Activated naive CD4-positive, alpha-beta T cell treated with anti-CD3 and anti-CD28 coated beads, Interleukin-2, amount 50 U/mL, for 72 hours (primary cell): ENCODE measurements around the gene RRP8. TPM values are rescaled to one million over a fixed set of nuclear protein-coding genes. Genes with fewer than 3 reads are reported as not detected.
A peak's percentile ranks its signal among the peaks of the same experiment; 100 is the strongest.

Experiments
- ATAC-seq, 2 donors: fragments of 150-1000 bp; cut with Tn5 transposase; 2 replicates each; pipeline ENCODE4 v1.10.0; 2021; ENCODE audit warnings: mild to moderate bottlenecking in 2 of 2, moderate library complexity in 2 of 2
- DNase-seq, 2 donors: peaks; one replicate each; pipeline ENCODE4 v3.0.0; 2021 to 2022; ENCODE audit warnings: low spot score in 2 of 2
- H3K27ac Mint-ChIP-seq, 2 donors: one replicate each; pipeline ENCODE4 v1.8.0; 2022; ENCODE audit warnings: mild to moderate bottlenecking in 2 of 2, mixed read lengths in 2 of 2
- H3K36me3 Mint-ChIP-seq, 2 donors: one replicate each; pipeline ENCODE4 v1.8.0; 2022; ENCODE audit warnings: mixed read lengths in 2 of 2
- H3K9me3 Mint-ChIP-seq, 2 donors: one replicate each; pipeline ENCODE4 v1.8.0; 2022; ENCODE audit warnings: mixed read lengths in 2 of 2
- total RNA-seq, 2 donors: library from RNA; stranded (reverse); gene quantifications; one replicate each; pipeline ENCODE4 v1.2.3, GENCODE V29; 2022

Gene RRP8
- total RNA-seq, 2 donors from 2014 or later = 24.9 to 38.3 TPM

DNA sequence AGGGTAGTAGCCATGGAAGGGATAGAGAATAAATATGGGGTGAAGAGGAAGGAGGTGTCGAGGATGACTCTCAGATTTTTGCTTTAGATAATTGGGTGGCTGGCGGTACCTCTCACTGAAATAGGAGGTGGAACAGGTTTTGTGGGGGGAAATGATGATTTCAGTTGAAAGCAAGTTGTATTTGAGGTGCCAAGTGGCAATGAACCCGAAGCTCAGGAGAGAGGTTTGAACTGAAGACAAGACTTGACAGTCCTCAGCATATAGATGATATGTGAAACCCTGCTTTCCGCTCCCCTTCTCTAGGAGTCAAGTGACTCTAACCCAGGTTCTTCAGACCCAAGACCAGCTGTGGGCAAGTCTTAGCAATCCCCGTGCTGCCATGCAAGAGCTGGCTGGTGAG lies 33.7 kb downstream of the RRP8 start:
- no peaks in the 10 kb centered on the region for H3K9me3 Mint-ChIP-seq
- DNase-seq (no peak), ATAC-seq (no peak)
- peaks cover 0 to 9% of the 10 kb centered on the region in 2 donors for H3K36me3 Mint-ChIP-seq
- H3K27ac Mint-ChIP-seq = peak overlapping the region in 1 of 2 donors; percentile 18

GRCh38 chr11:6568191-6568918 lies 35.1 kb downstream of the RRP8 start:
- Mint-ChIP-seq H3K27ac (no peak overlapping the region), H3K36me3 (peaks cover 0 to 9% of the 10 kb centered on the region in 2 donors), H3K9me3 (no peaks in the 10 kb centered on the region)
- ATAC-seq (no peak), DNase-seq (no peak)

- ATAC-seq (no peak), DNase-seq (no peak)
- H3K27ac Mint-ChIP-seq = no peak overlapping the region
- no peaks in the 10 kb centered on the region for H3K9me3 Mint-ChIP-seq
- H3K36me3 Mint-ChIP-seq = peaks cover 0 to 9% of the 10 kb centered on the region in 2 donors
These were observed 36.1 kb downstream of the RRP8 start for GRCh38 chr11:6567371-6567745.

GRCh38 chr11:6566704-6567370 lies 36.6 kb downstream of the RRP8 start:
- Mint-ChIP-seq H3K27ac (no peak overlapping the region), H3K9me3 (no peaks in the 10 kb centered on the region), H3K36me3 (peaks cover 0 to 6% of the 10 kb centered on the region in 2 donors)
- ATAC-seq (no peak), DNase-seq (no peak)

GRCh38 chr11:6565988-6566703 lies 37.3 kb downstream of the RRP8 start:
- DNase-seq (no peak), ATAC-seq (no peak)
- no peaks in the 10 kb centered on the region for H3K9me3 Mint-ChIP-seq
- H3K27ac Mint-ChIP-seq = peak overlapping the region in 1 of 2 donors; percentile 1
- peaks cover 0 to 4% of the 10 kb centered on the region in 2 donors for H3K36me3 Mint-ChIP-seq

DNA sequence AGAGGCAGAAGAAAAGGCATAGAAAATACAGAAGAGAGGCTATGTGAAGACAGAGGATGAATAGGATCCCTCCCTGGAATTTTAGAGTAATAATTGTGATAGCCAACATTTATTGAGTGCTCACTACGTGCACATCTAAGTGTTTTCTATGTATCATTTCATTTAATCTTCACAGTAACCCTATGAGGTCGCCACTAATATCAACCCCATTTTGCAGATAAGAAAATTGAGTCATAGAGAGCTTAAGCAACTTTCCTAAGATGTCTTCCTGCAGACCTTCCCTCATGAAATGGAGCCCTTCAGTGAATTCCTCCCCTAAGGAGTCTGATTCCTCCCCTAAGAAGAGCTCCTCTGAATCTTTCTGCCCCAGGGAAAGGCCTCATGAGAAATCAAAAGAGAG lies 38.1 kb downstream of the RRP8 start:
- Mint-ChIP-seq H3K9me3 (no peaks in the 10 kb centered on the region), H3K36me3 (peaks cover 0 to 4% of the 10 kb centered on the region in 2 donors), H3K27ac (peak overlapping the region; percentile 1 to 31)
- DNase-seq (no peak), ATAC-seq (no peak)

- DNase-seq (no peak), ATAC-seq (no peak)
- H3K27ac Mint-ChIP-seq = no peak overlapping the region
- H3K9me3 Mint-ChIP-seq = no peaks in the 10 kb centered on the region
- H3K36me3 Mint-ChIP-seq = peaks cover 0 to 4% of the 10 kb centered on the region in 2 donors
These were observed 39.7 kb downstream of the RRP8 start for GRCh38 chr11:6563667-6564066.

DNA sequence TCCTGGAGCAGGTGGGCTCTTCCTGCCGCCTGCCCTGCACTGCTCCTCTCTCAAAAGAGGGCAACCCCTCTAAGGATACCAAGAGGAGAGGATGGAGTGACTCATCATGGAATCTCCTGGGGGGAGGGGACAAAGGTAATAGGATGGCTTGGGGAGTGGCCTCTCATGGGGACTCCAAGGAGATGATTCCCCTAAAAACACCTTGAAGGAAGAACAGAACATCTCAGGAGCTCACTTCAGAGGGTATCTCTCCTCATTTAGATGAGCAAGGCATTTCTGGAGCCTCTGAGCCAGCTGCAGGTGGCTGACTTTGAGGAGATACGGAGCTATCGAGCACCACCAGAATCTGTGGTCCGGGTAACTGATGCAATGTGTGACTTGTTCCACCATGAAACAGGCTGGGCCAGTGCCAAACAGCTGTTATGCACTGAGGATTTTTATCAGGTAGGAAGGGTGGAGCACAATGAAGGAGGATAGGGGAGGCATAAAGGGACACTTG lies 40.2 kb downstream of the RRP8 start:
- Mint-ChIP-seq H3K9me3 (no peaks in the 10 kb centered on the region), H3K27ac (no peak overlapping the region), H3K36me3 (peaks cover 0 to 4% of the 10 kb centered on the region in 2 donors)
- DNase-seq = no peak
- ATAC-seq = no peak

DNA sequence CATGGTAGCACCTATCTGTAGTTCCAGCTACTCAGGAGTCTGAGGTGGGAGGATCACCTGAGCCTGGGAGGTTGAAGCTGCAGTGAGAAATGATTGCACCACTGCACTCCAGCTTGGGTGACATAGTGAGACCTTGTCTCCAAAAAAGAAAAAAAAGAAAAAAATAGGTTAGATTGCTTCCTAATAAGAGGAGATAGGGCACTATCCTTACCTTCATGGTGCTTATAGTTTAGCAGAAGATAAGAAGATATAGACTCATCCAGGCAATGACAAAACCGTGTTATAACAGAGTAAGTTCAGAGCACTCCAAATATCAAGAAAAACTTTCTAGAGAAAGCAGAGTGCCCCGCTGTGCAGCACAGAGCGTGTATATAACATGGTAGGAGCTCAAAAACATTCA lies 42.1 kb downstream of the RRP8 start:
- Mint-ChIP-seq H3K9me3 (no peaks in the 10 kb centered on the region), H3K36me3 (peaks cover 0 to 4% of the 10 kb centered on the region in 2 donors), H3K27ac (peak overlapping the region; percentile 9 to 31)
- no peak for ATAC-seq
- DNase-seq = no peak

DNA sequence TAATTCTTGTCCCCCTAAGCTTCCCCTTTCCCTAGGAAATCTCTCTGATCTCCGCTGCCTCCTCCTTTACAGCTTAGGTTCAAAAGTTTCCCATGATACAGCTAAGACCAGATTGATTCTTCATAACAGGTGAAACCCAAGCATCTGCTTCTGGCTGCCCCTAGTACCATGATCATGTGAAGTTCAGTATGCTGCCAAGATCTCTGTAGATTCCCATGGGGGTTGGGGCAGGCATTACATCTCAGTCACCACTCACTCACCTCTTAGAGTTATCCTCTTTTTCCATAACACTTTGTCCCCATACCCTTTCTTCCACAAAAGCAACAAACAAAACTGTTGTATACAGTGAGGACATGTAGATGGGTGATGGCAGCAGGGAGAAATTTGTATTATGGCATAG lies 44.0 kb downstream of the RRP8 start:
- no peak for ATAC-seq
- DNase-seq = no peak
- Mint-ChIP-seq H3K9me3 (no peaks in the 10 kb centered on the region), H3K27ac (no peak overlapping the region), H3K36me3 (peaks cover 0 to 4% of the 10 kb centered on the region in 2 donors)

- no peak for ATAC-seq
- DNase-seq = no peak
- no peak overlapping the region for H3K27ac Mint-ChIP-seq
These were observed 45.4 kb downstream of the RRP8 start for GRCh38 chr11:6557761-6558674.

GRCh38 chr11:6557063-6557462 lies 46.4 kb downstream of the RRP8 start:
- H3K27ac Mint-ChIP-seq = no peak overlapping the region
- no peak for ATAC-seq

More at GRCh38 chr11:6557761-6558674, 45.4 kb downstream of the RRP8 start:
- Mint-ChIP-seq H3K36me3 (peaks cover 0 to 4% of the 10 kb centered on the region in 2 donors), H3K9me3 (no peaks in the 10 kb centered on the region)

DNA sequence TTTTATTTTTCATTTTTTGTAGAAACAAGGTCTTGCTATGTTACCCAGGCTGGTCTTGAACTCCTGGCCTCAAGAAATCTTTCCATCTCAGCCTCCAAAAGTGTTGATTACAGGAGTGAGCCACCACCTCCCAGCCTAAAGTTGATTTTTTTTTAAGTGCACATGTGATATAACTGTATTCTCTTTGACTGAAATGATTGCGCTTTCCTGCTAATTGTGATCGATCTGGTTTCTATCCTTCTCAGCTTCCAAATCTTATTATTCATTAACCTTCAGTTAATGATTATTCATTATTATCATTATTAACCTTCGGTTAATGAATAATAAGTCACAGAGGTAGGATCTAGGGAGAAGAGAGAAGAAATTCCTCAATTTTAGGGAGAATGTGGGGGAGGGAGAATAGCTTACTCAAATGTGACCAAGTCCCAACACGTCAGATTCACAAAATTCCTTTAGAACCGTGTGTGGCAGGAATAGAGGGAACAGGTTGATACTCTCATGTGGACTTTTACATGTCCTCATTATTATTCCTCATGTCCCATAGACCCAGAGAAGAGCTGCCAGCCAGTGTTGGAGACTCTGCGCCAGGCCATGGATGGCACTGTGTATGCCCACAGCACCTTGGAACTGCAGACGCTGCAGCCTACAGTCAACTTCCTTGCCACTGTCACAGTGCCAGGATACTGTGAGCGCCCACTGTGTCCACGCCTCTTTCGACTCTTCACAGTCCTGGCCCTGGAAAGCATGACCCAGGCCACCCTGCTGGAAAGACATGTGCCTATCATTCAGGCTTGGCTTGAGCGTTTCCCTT lies 47.1 kb downstream of the RRP8 start:
- ATAC-seq (no peak), DNase-seq (no peak)
- peaks cover 0 to under 1% of the 10 kb centered on the region in 2 donors for H3K36me3 Mint-ChIP-seq
- H3K27ac Mint-ChIP-seq = no peak overlapping the region
- H3K9me3 Mint-ChIP-seq = no peaks in the 10 kb centered on the region

More at GRCh38 chr11:6557063-6557462, 46.4 kb downstream of the RRP8 start:
- peaks cover 0 to 4% of the 10 kb centered on the region in 2 donors for H3K36me3 Mint-ChIP-seq
- H3K9me3 Mint-ChIP-seq = no peaks in the 10 kb centered on the region
- DNase-seq = no peak

GRCh38 chr11:6554828-6555706 lies 48.3 kb downstream of the RRP8 start:
- H3K27ac Mint-ChIP-seq = peak overlapping the region in 1 of 2 donors; percentile 79
- ATAC-seq (no peak), DNase-seq (no peak)
- no peaks in the 10 kb centered on the region for H3K36me3 Mint-ChIP-seq
- no peaks in the 10 kb centered on the region for H3K9me3 Mint-ChIP-seq

GRCh38 chr11:6553634-6554033 lies 49.8 kb downstream of the RRP8 start:
- Mint-ChIP-seq H3K27ac (no peak overlapping the region), H3K36me3 (no peaks in the 10 kb centered on the region), H3K9me3 (no peaks in the 10 kb centered on the region)
- DNase-seq (no peak), ATAC-seq (no peak)
